Nephron progenitor cell (in vitro differentiated cells): Measurements from ENCODE around the gene ELMO3.

Source experiments
- DNase-seq: peaks from one replicate; pipeline ENCODE4 v3.0.0; 2021
- H3K27ac Mint-ChIP-seq: 2 replicates; pipeline ENCODE4 v1.8.0; 2021; ENCODE audit warnings: mild to moderate bottlenecking, moderate library complexity, mixed read lengths
- H3K27me3 Mint-ChIP-seq: 2 replicates; pipeline ENCODE4 v1.8.0; 2021; ENCODE audit warnings: mild to moderate bottlenecking, low read depth, mixed read lengths; ENCODE audit not compliant: poor library complexity
- H3K36me3 Mint-ChIP-seq: 2 replicates; pipeline ENCODE4 v1.8.0; 2021; ENCODE audit warnings: low read depth, mixed read lengths
- H3K4me1 Mint-ChIP-seq: 2 replicates; pipeline ENCODE4 v1.8.0; 2021; ENCODE audit warnings: mixed read lengths
- H3K4me3 Mint-ChIP-seq: 2 replicates; pipeline ENCODE4 v1.8.0; 2021; ENCODE audit warnings: mild to moderate bottlenecking, moderate library complexity, mixed read lengths
- H3K9me3 Mint-ChIP-seq: 2 replicates; pipeline ENCODE4 v1.8.0; 2021; ENCODE audit warnings: mild to moderate bottlenecking, moderate library complexity, mixed read lengths
- CTCF ChIP-seq: fragments of 200-600 bp; sonication (generic); IDR thresholded peaks from 2 replicates; pipeline ENCODE4 v1.5.0; 2021; ENCODE audit warnings: antibody characterized with exemption

ELMO3 gene

GRCh38 chr16:67235816-67236562, 37.1 kb downstream of the ELMO3 start:
- no peak for TF ChIP-seq CTCF
- peaks cover 20% of the 10 kb centered on the region for H3K36me3 Mint-ChIP-seq
- H3K27me3 Mint-ChIP-seq = no peaks in the 10 kb centered on the region
- no peaks in the 10 kb centered on the region for H3K9me3 Mint-ChIP-seq
- H3K4me1 Mint-ChIP-seq = peaks cover 22% of the 10 kb centered on the region
- H3K27ac Mint-ChIP-seq = peak overlapping the region; percentile 26
- DNase-seq = no peak
- H3K4me3 Mint-ChIP-seq = no peak overlapping the region

GRCh38 chr16:67236563-67237395, 37.8 kb downstream of the ELMO3 start:
- H3K36me3 Mint-ChIP-seq = peaks cover 20% of the 10 kb centered on the region
- peak; percentile 77 for DNase-seq
- no peak overlapping the region for H3K4me3 Mint-ChIP-seq
- no peak overlapping the region for H3K27ac Mint-ChIP-seq
- no peak for TF ChIP-seq CTCF
- no peaks in the 10 kb centered on the region for H3K9me3 Mint-ChIP-seq
- H3K4me1 Mint-ChIP-seq = peaks cover 28% of the 10 kb centered on the region
- H3K27me3 Mint-ChIP-seq = no peaks in the 10 kb centered on the region

GRCh38 chr16:67237396-67238277, 38.7 kb downstream of the ELMO3 start:
- H3K27ac Mint-ChIP-seq = no peak overlapping the region
- DNase-seq = peak; percentile 49
- no peak for TF ChIP-seq CTCF
- no peaks in the 10 kb centered on the region for H3K9me3 Mint-ChIP-seq
- no peak overlapping the region for H3K4me3 Mint-ChIP-seq
- H3K4me1 Mint-ChIP-seq = peaks cover 28% of the 10 kb centered on the region
- H3K27me3 Mint-ChIP-seq = no peaks in the 10 kb centered on the region
- peaks cover 20% of the 10 kb centered on the region for H3K36me3 Mint-ChIP-seq

- H3K27ac Mint-ChIP-seq = no peak overlapping the region
These were observed 39.3 kb downstream of the ELMO3 start for GRCh38 chr16:67238278-67238575.

More at GRCh38 chr16:67238278-67238575, 39.3 kb downstream of the ELMO3 start:
- Mint-ChIP-seq H3K4me3 (no peak overlapping the region), H3K36me3 (peaks cover 19% of the 10 kb centered on the region), H3K27me3 (no peaks in the 10 kb centered on the region), H3K9me3 (no peaks in the 10 kb centered on the region), H3K4me1 (peaks cover 28% of the 10 kb centered on the region)
- DNase-seq = no peak
- no peak for TF ChIP-seq CTCF
